Lower leg skin (tissue), 3 donors: ENCODE data around the gene UTF1.

ENCODE experiments used
- CTCF ChIP-seq, 3 donors: fragments of 450-650 bp; IDR thresholded peaks; one replicate each; pipeline ENCODE4 v1.5.1; 2016; ENCODE audit warnings: antibody characterized with exemption in 3 of 3, mild to moderate bottlenecking in 3 of 3, moderate library complexity in 2 of 3
- POLR2A ChIP-seq, 2 donors: fragments of 450-650 bp; IDR thresholded peaks; one replicate each; pipeline ENCODE4 v1.6.1; 2016 to 2017; ENCODE audit warnings: antibody characterized with exemption in 2 of 2, mild to moderate bottlenecking in 1 of 2, moderate library complexity in 1 of 2

- TF ChIP-seq CTCF (IDR thresholded peaks at IDR 0.05) (no peak), POLR2A (IDR thresholded peaks at IDR 0.05) (no peak)
Measured at GRCh38 chr10:133270773-133271297, 40.8 kb downstream of the UTF1 start.
